ENCODE measurements around the gene RIBC2.
"Not testable (repeated sequence)": the region's sequence is repeated elsewhere in the genome, so short reads cannot be mapped to it uniquely, and the experiment has no call there.

The RIBC2 gene

DNA sequence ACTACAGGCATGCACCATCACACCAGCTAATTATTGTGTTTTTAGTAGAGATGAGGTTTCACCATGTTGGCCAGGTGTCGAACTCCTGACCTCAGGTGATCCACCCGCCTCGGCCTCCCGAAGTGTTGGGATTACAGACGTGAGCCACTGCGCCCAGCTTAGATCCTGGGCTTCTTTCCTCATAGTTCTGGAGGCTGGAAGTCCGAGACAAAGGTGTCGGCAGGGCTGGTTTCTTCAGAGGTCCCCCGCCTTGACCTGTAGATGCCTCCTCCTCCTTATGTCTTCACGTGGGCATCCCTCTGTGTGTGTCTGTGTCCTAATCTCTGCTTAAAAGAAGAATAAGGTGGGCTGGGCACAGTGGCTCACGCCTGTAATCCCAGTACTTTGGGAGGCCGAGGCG is 45.0 kb downstream of the RIBC2 start:
- H3K27ac ChIP-seq (ENCODE audit: low read length), result no peak overlapping the region
- no peaks in the 10 kb centered on the region for H3K9me3 ChIP-seq (ENCODE audit: control insufficient read depth in 2 of 2, low read length in 2 of 2)
- H3K9ac ChIP-seq (ENCODE audit: low read length in 2 of 2), result no peak overlapping the region
- no peaks in the 10 kb centered on the region for H3K36me3 ChIP-seq (ENCODE audit: control insufficient read depth in 2 of 2, insufficient read depth in 2 of 2, low read length in 2 of 2)
- no peak overlapping the region for H3K4me3 ChIP-seq (ENCODE audit: low read length in 2 of 2)
- H3K4me1 ChIP-seq (ENCODE audit: control insufficient read depth, insufficient read depth, low read length), result peaks cover 4% of the 10 kb centered on the region
- H3K27me3 ChIP-seq (ENCODE audit: control insufficient read depth in 1 of 2, insufficient read depth in 2 of 2, low read length in 2 of 2), result peaks cover 0 to 2% of the 10 kb centered on the region in 2 donors

DNA sequence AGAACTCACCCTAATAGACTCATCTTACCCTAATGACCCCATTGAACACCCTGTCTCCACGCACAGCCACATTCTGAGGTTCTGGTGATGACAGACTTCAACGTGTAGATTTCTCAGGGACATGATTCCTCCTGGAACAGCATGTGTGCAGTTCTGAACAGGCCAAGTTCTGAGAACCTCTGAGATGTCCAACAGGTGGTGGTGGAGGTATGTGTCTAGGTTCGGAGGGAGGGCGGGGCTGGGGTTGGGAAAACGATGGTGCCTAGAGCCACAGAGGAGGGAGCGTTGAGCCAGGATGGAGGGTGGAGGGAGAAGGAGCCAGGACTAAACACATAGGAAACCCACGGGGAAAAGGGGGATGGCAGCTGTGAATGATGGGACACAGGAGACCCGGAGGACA is 45.7 kb downstream of the RIBC2 start:
- peaks cover 0 to 2% of the 10 kb centered on the region in 2 donors for H3K27me3 ChIP-seq (ENCODE audit: control insufficient read depth in 1 of 2, insufficient read depth in 2 of 2, low read length in 2 of 2)
- H3K9ac ChIP-seq (ENCODE audit: low read length in 2 of 2), result no peak overlapping the region
- H3K9me3 ChIP-seq (ENCODE audit: control insufficient read depth in 2 of 2, low read length in 2 of 2), result no peaks in the 10 kb centered on the region
- peak overlapping the region; percentile 11 for H3K27ac ChIP-seq (ENCODE audit: low read length)
- H3K4me3 ChIP-seq (ENCODE audit: low read length in 2 of 2), result no peak overlapping the region
- no peaks in the 10 kb centered on the region for H3K36me3 ChIP-seq (ENCODE audit: control insufficient read depth in 2 of 2, insufficient read depth in 2 of 2, low read length in 2 of 2)
- peaks cover 4% of the 10 kb centered on the region for H3K4me1 ChIP-seq (ENCODE audit: control insufficient read depth, insufficient read depth, low read length)

DNA sequence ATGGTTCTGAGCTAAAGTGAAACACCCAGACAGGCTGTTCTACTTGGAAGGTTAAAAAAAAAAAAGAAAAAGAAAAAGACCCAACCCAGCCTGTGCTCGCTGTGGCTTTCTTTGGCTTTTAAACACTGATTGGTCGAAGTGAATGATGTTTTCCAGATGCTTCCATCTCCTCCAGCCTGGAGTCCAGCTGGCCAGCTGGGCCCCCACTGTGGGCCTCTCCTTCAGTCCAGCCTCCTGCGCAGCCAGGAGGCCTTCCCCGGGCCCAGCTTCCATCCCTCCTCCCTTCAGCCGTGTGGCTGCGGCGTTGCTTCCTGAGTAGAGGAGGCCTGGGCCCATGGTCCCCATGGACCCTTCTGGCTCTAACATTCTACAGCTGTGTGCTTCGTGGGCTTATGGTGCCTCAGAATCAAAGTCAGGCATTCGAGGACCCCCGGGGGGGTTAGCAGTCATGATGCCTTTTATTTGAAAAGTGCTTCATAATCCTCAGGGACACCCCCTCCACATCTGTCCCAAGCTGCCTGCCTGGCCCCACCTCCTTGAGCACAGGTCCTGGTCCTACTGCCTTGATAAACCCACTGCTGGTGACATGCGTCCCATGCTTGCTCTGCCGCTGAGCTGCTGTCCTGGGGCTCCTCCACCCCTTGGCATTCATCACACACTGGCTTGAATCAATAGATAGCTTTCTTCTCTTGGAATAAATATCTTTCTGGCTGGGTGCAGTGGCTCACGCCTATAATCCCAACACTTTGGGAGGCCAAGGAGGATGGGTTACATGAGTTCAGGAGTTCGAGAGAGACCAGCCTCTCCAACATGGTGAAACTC is 47.0 kb downstream of the RIBC2 start:
- Histone ChIP-seq H3K4me1 (ENCODE audit: control insufficient read depth, insufficient read depth, low read length) (peaks cover 4% of the 10 kb centered on the region), H3K36me3 (ENCODE audit: control insufficient read depth in 2 of 2, insufficient read depth in 2 of 2, low read length in 2 of 2) (no peaks in the 10 kb centered on the region), H3K27ac (ENCODE audit: low read length) (peak overlapping the region; percentile 31)

DNA sequence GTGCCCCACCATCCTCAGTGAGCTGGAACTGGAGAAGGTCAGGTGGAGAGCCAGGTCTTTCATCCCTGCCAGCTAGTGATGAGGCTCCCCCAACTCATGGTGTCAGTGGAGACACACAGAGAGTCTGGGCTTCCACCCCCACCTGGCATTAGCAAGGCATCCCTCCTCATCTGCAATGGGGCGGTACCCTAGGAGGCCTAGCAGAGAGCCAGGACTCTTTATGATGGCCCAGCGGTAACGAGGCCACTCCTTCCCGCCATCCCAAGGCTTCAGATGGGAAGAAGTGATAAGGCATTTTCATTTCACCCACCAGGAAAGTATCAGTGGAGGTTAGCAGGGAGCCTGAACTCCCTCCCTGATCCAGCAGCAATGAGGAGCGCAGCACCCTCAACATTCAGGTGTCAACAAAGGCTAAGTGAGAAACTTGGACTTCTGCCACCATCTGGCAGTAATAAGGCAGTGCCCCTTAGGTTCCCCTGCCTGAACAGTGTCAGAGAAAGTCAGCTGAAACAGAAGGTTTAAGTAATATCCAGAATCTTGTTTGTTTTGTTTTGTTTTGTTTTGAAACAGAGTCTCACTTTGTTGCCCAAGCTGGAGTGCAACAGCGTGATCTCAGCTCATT is 48.7 kb downstream of the RIBC2 start:
- no peak overlapping the region for H3K4me3 ChIP-seq (ENCODE audit: low read length in 2 of 2)
- no peak overlapping the region for H3K27ac ChIP-seq (ENCODE audit: low read length)
- H3K9ac ChIP-seq (ENCODE audit: low read length in 2 of 2), result no peak overlapping the region
- H3K27me3 ChIP-seq (ENCODE audit: control insufficient read depth in 1 of 2, insufficient read depth in 2 of 2, low read length in 2 of 2), result peaks cover 0 to 2% of the 10 kb centered on the region in 2 donors
- no peaks in the 10 kb centered on the region for H3K36me3 ChIP-seq (ENCODE audit: control insufficient read depth in 2 of 2, insufficient read depth in 2 of 2, low read length in 2 of 2)
- peaks cover 4% of the 10 kb centered on the region for H3K4me1 ChIP-seq (ENCODE audit: control insufficient read depth, insufficient read depth, low read length)
- no peaks in the 10 kb centered on the region for H3K9me3 ChIP-seq (ENCODE audit: control insufficient read depth in 2 of 2, low read length in 2 of 2)

More for the DNA sequence above, 47.0 kb downstream of the RIBC2 start:
- H3K4me3 ChIP-seq (ENCODE audit: low read length in 2 of 2), result no peak overlapping the region
- H3K27me3 ChIP-seq (ENCODE audit: control insufficient read depth in 1 of 2, insufficient read depth in 2 of 2, low read length in 2 of 2), result peaks cover 0 to 2% of the 10 kb centered on the region in 2 donors
- no peaks in the 10 kb centered on the region for H3K9me3 ChIP-seq (ENCODE audit: control insufficient read depth in 2 of 2, low read length in 2 of 2)
- no peak overlapping the region for H3K9ac ChIP-seq (ENCODE audit: low read length in 2 of 2)

DNA sequence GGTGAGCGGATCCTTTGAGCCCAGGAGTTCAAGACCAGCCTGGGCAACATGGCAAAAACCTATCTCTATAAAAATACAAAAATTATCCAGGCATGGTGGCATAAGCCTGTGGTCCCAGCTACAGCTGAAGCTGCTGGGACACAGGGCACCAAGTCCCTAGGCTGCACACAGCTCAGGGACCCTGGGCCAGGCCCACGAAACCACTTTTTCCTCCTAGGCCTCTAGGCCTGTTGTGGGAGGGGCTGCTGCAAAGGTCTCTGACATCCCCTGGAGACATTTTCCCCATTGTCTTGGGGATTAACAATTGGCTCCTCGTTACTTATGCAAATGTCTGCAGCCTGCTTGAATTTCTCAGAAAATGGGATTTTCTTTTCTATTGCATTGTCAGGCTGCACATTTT is 50.2 kb downstream of the RIBC2 start:
- H3K4me3 ChIP-seq (ENCODE audit: low read length in 2 of 2); H3K9me3 ChIP-seq (ENCODE audit: control insufficient read depth in 2 of 2, low read length in 2 of 2); H3K36me3 ChIP-seq (ENCODE audit: control insufficient read depth in 2 of 2, insufficient read depth in 2 of 2, low read length in 2 of 2); H3K27ac ChIP-seq (ENCODE audit: low read length); H3K4me1 ChIP-seq (ENCODE audit: control insufficient read depth, insufficient read depth, low read length); H3K9ac ChIP-seq (ENCODE audit: low read length in 2 of 2); H3K27me3 ChIP-seq (ENCODE audit: control insufficient read depth in 1 of 2, insufficient read depth in 2 of 2, low read length in 2 of 2): not testable (repeated sequence)

DNA sequence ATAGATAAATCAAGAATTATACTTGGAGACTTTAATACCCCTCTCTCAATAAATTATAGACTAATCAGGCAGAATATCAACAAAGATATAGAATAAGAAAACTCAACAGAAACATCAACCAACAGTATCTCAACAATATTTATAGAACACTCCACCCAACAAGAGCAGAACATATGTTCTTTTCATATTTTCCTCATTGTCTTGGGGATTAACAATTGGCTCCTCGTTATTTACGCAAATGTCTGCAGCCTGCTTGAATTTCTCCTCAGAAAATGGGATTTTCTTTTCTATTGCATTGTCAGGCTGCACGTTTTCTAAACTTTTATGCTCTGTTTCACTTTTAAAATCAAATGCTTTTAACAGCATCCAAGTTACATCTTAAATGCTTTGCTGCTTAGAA is 52.1 kb downstream of the RIBC2 start:
- no peak overlapping the region for H3K9ac ChIP-seq (ENCODE audit: low read length in 2 of 2)
- no peaks in the 10 kb centered on the region for H3K36me3 ChIP-seq (ENCODE audit: control insufficient read depth in 2 of 2, insufficient read depth in 2 of 2, low read length in 2 of 2)
- peaks cover 5% of the 10 kb centered on the region for H3K4me1 ChIP-seq (ENCODE audit: control insufficient read depth, insufficient read depth, low read length)
- H3K4me3 ChIP-seq (ENCODE audit: low read length in 2 of 2), result no peak overlapping the region
- no peaks in the 10 kb centered on the region for H3K9me3 ChIP-seq (ENCODE audit: control insufficient read depth in 2 of 2, low read length in 2 of 2)
- H3K27ac ChIP-seq (ENCODE audit: low read length), result no peak overlapping the region
- H3K27me3 ChIP-seq (ENCODE audit: control insufficient read depth in 1 of 2, insufficient read depth in 2 of 2, low read length in 2 of 2), result no peaks in the 10 kb centered on the region

DNA sequence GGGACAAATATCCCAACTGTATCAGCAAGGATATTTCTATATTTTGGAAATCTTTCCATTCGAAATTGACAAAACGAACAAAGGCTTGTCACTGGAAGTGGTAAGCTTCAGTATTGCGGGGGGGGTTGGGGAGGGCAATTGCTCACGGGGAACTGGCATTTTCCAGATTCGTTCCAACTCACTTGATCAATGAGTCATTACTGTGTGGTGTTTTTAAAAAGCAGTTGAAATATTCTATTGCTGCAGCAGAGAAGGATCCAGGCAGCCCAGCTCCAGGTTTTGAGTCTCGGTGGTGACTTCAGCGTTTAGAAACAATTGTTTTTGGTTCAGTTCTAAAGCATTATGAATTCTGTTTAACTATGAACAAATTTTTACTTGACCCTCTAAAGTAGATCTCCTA is 55.4 kb downstream of the RIBC2 start:
- Histone ChIP-seq H3K4me3 (ENCODE audit: low read length in 2 of 2) (no peak overlapping the region), H3K4me1 (ENCODE audit: control insufficient read depth, insufficient read depth, low read length) (peaks cover 4% of the 10 kb centered on the region), H3K9me3 (ENCODE audit: control insufficient read depth in 2 of 2, low read length in 2 of 2) (no peaks in the 10 kb centered on the region), H3K36me3 (ENCODE audit: control insufficient read depth in 2 of 2, insufficient read depth in 2 of 2, low read length in 2 of 2) (no peaks in the 10 kb centered on the region), H3K27me3 (ENCODE audit: control insufficient read depth in 1 of 2, insufficient read depth in 2 of 2, low read length in 2 of 2) (no peaks in the 10 kb centered on the region), H3K27ac (ENCODE audit: low read length) (no peak overlapping the region), H3K9ac (ENCODE audit: low read length in 2 of 2) (no peak overlapping the region)

DNA sequence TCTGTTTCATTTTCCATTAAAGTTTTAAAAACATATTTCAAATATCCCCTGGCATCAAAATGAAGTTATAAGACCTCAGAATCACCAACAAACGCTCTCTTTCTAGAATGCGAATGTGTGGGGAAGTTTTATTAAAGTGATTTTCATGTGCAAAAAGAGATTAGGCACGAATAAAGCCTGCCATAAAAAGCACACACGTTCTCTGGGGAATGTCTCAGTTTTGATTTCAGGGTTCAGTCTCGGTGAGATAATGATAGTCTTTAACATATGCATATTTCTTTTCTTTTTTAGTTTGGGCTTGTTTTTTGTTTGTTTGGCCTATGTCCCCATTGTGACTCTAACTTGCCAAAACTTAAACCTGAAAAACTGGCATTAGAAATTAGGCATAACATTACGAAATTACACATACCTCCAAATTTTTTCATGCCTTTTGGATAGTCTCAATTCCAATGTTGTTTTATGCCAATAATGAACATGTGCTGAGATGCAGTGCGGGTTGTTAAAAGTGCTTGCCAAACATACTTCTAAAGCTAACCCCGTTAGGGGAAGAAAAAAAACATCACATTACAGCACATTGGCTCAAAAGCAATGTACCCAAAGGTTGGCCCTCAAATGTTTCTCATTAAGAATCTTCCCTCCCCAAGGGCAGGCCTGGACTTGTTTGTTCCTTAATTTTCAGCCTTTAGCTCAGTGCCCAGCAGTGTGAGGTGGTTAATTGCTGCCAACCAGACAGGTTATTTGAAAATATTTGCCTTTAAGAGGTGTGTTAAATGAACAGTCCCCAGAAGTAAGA is 56.0 kb downstream of the RIBC2 start:
- Histone ChIP-seq H3K27me3 (ENCODE audit: control insufficient read depth in 1 of 2, insufficient read depth in 2 of 2, low read length in 2 of 2) (no peaks in the 10 kb centered on the region), H3K4me3 (ENCODE audit: low read length in 2 of 2) (no peak overlapping the region), H3K36me3 (ENCODE audit: control insufficient read depth in 2 of 2, insufficient read depth in 2 of 2, low read length in 2 of 2) (no peaks in the 10 kb centered on the region), H3K9ac (ENCODE audit: low read length in 2 of 2) (peak overlapping the region in 1 of 2 donors; percentile 42), H3K27ac (ENCODE audit: low read length) (no peak overlapping the region), H3K9me3 (ENCODE audit: control insufficient read depth in 2 of 2, low read length in 2 of 2) (no peaks in the 10 kb centered on the region), H3K4me1 (ENCODE audit: control insufficient read depth, insufficient read depth, low read length) (peaks cover 4% of the 10 kb centered on the region)

DNA sequence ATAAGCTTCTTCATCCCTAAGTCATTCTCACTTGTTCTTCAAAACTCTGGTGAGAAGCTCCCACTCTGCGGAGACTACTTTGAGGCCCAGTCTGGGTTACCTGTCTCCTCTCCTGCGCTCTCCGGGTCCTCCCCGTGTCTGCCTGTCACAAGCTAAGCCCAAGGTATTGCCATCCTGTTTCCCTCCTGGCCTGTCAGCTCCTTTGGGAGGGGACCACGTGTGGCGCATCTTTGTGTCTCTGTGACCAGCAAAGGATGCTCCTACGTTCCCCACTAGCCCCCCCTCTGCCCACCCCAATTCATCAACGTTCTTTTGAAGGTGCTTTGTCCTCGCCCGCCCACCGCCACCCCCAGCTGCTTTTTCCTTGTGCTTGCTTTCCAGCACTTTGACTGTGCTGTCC is 57.4 kb downstream of the RIBC2 start:
- Histone ChIP-seq H3K36me3 (ENCODE audit: control insufficient read depth in 2 of 2, insufficient read depth in 2 of 2, low read length in 2 of 2) (no peaks in the 10 kb centered on the region), H3K27ac (ENCODE audit: low read length) (no peak overlapping the region), H3K27me3 (ENCODE audit: control insufficient read depth in 1 of 2, insufficient read depth in 2 of 2, low read length in 2 of 2) (no peaks in the 10 kb centered on the region), H3K4me1 (ENCODE audit: control insufficient read depth, insufficient read depth, low read length) (peaks cover 7% of the 10 kb centered on the region), H3K9ac (ENCODE audit: low read length in 2 of 2) (no peak overlapping the region), H3K9me3 (ENCODE audit: control insufficient read depth in 2 of 2, low read length in 2 of 2) (no peaks in the 10 kb centered on the region), H3K4me3 (ENCODE audit: low read length in 2 of 2) (no peak overlapping the region)

DNA sequence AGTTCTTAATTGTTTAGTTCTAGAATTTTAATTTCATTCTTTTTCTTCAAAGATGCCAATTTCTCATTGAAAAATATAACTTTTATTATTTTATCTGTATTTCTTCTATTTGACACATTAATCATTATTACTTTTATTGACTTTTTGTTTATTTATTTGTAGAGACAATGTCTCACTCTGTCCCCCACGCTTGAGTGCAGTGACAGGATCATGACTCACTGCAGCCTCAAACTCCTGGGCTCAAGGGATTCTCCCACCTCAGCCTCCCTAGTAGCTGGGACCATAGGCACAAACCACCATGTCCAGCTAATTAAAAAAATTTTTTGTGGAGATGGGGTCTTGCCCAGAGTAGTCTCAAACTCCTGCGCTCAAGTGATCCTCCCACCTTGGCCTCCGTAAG is 58.9 kb downstream of the RIBC2 start:
- Histone ChIP-seq H3K9me3 (ENCODE audit: control insufficient read depth in 2 of 2, low read length in 2 of 2) (no peaks in the 10 kb centered on the region), H3K36me3 (ENCODE audit: control insufficient read depth in 2 of 2, insufficient read depth in 2 of 2, low read length in 2 of 2) (no peaks in the 10 kb centered on the region), H3K4me3 (ENCODE audit: low read length in 2 of 2) (no peak overlapping the region), H3K4me1 (ENCODE audit: control insufficient read depth, insufficient read depth, low read length) (peaks cover 7% of the 10 kb centered on the region), H3K9ac (ENCODE audit: low read length in 2 of 2) (no peak overlapping the region), H3K27ac (ENCODE audit: low read length) (no peak overlapping the region), H3K27me3 (ENCODE audit: control insufficient read depth in 1 of 2, insufficient read depth in 2 of 2, low read length in 2 of 2) (peaks cover 0 to 3% of the 10 kb centered on the region in 2 donors)
